Neuron (in vitro differentiated cells): ENCODE results near the gene FTCD.

Experiments
- H2AFZ ChIP-seq: one replicate; pipeline ENCODE4 v1.6.1; 2013; ENCODE audit warnings: low read depth, mild to moderate bottlenecking, inconsistent platforms, low read length, moderate library complexity
- H3K27me3 ChIP-seq: one replicate; pipeline ENCODE4 v1.6.1; 2013; ENCODE audit warnings: low read length; ENCODE audit not compliant: insufficient read depth
- H3K36me3 ChIP-seq: one replicate; pipeline ENCODE4 v1.6.1; 2013; ENCODE audit warnings: low read length; ENCODE audit not compliant: insufficient read depth
- H3K4me1 ChIP-seq: one replicate; pipeline ENCODE4 v1.6.1; 2013; ENCODE audit warnings: low read length; ENCODE audit not compliant: insufficient read depth
- H3K4me3 ChIP-seq: 2 replicates; pipeline ENCODE4 v1.5.1; 2013; ENCODE audit warnings: mild to moderate bottlenecking, low read length, moderate library complexity
- H3K9me3 ChIP-seq: one replicate; pipeline ENCODE4 v1.6.1; 2013; ENCODE audit warnings: low read length

Gene FTCD

GRCh38 chr21:46128933-46129571 is 26.3 kb downstream of the FTCD start:
- Histone ChIP-seq H3K4me1 (no peaks in the 10 kb centered on the region), H3K9me3 (peaks cover 6% of the 10 kb centered on the region), H3K27me3 (no peaks in the 10 kb centered on the region), H2AFZ (no peak overlapping the region), H3K4me3 (no peak overlapping the region), H3K36me3 (no peaks in the 10 kb centered on the region)

- Histone ChIP-seq H3K4me1 (no peaks in the 10 kb centered on the region), H3K9me3 (peaks cover 9% of the 10 kb centered on the region), H3K36me3 (no peaks in the 10 kb centered on the region), H3K27me3 (no peaks in the 10 kb centered on the region), H3K4me3 (no peak overlapping the region), H2AFZ (no peak overlapping the region)
Observed at GRCh38 chr21:46128106-46128932, 27.1 kb downstream of the FTCD start.

- Histone ChIP-seq H3K9me3 (peaks cover 9% of the 10 kb centered on the region), H3K36me3 (no peaks in the 10 kb centered on the region), H3K4me3 (no peak overlapping the region), H3K4me1 (no peaks in the 10 kb centered on the region), H3K27me3 (no peaks in the 10 kb centered on the region), H2AFZ (no peak overlapping the region)
Observed at GRCh38 chr21:46127239-46128105, 27.9 kb downstream of the FTCD start.

GRCh38 chr21:46126309-46127238 is 28.8 kb downstream of the FTCD start:
- H3K4me1 ChIP-seq: no peaks in the 10 kb centered on the region
- H3K4me3 ChIP-seq: no peak overlapping the region
- H3K27me3 ChIP-seq: no peaks in the 10 kb centered on the region
- H3K36me3 ChIP-seq: no peaks in the 10 kb centered on the region
- H3K9me3 ChIP-seq: peaks cover 9% of the 10 kb centered on the region
- no peak overlapping the region for H2AFZ ChIP-seq

- no peak overlapping the region for H2AFZ ChIP-seq
- H3K36me3 ChIP-seq: no peaks in the 10 kb centered on the region
- no peak overlapping the region for H3K4me3 ChIP-seq
- no peaks in the 10 kb centered on the region for H3K4me1 ChIP-seq
- peaks cover 9% of the 10 kb centered on the region for H3K9me3 ChIP-seq
- H3K27me3 ChIP-seq: no peaks in the 10 kb centered on the region
Observed at GRCh38 chr21:46125846-46126301, 29.5 kb downstream of the FTCD start.

- peaks cover 9% of the 10 kb centered on the region for H3K9me3 ChIP-seq
- H3K36me3 ChIP-seq: no peaks in the 10 kb centered on the region
- no peaks in the 10 kb centered on the region for H3K27me3 ChIP-seq
Observed at GRCh38 chr21:46124926-46125845, 30.2 kb downstream of the FTCD start.

GRCh38 chr21:46124083-46124925 is 31.1 kb downstream of the FTCD start:
- peaks cover 6% of the 10 kb centered on the region for H3K9me3 ChIP-seq
- H3K36me3 ChIP-seq: no peaks in the 10 kb centered on the region
- no peak overlapping the region for H2AFZ ChIP-seq
- H3K4me3 ChIP-seq: no peak overlapping the region
- H3K27me3 ChIP-seq: no peaks in the 10 kb centered on the region
- no peaks in the 10 kb centered on the region for H3K4me1 ChIP-seq

More at GRCh38 chr21:46124926-46125845, 30.2 kb downstream of the FTCD start:
- no peak overlapping the region for H3K4me3 ChIP-seq
- no peak overlapping the region for H2AFZ ChIP-seq
- H3K4me1 ChIP-seq: no peaks in the 10 kb centered on the region

GRCh38 chr21:46122758-46123683 is 32.4 kb downstream of the FTCD start:
- H2AFZ ChIP-seq: no peak overlapping the region
- no peaks in the 10 kb centered on the region for H3K36me3 ChIP-seq
- no peaks in the 10 kb centered on the region for H3K27me3 ChIP-seq
- no peaks in the 10 kb centered on the region for H3K4me1 ChIP-seq
- no peak overlapping the region for H3K4me3 ChIP-seq
- peaks cover 6% of the 10 kb centered on the region for H3K9me3 ChIP-seq

GRCh38 chr21:46122237-46122671 is 33.1 kb downstream of the FTCD start:
- Histone ChIP-seq H3K4me3 (no peak overlapping the region), H2AFZ (no peak overlapping the region), H3K4me1 (no peaks in the 10 kb centered on the region), H3K36me3 (no peaks in the 10 kb centered on the region), H3K9me3 (peaks cover 6% of the 10 kb centered on the region), H3K27me3 (no peaks in the 10 kb centered on the region)
